Endodermal cell (in vitro differentiated cells): ENCODE data around the gene NFKBIA. TPM values are rescaled to one million over a fixed set of nuclear protein-coding genes. Genes with fewer than 3 reads are reported as not detected.
A peak's percentile ranks its signal among the peaks of the same experiment; 100 is the strongest.

ENCODE experiments used
- DNase-seq: peaks from one replicate; pipeline ENCODE4 v3.0.0-alpha.2; 2017
- H3K27ac ChIP-seq: 2 replicates; pipeline ENCODE4 v1.5.1; 2013; ENCODE audit warnings: mild to moderate bottlenecking, low read depth, low read length, moderate library complexity
- H3K27me3 ChIP-seq: 2 replicates; pipeline ENCODE4 v1.6.1; 2013; ENCODE audit warnings: mild to moderate bottlenecking, low read length, moderate library complexity; ENCODE audit not compliant: insufficient read depth, control insufficient read depth, poor library complexity, severe bottlenecking
- H3K36me3 ChIP-seq: 2 replicates; pipeline ENCODE4 v1.7.0; 2013; ENCODE audit warnings: mild to moderate bottlenecking, low read length, moderate library complexity; ENCODE audit not compliant: control insufficient read depth, insufficient read depth
- H3K4me1 ChIP-seq: one replicate; pipeline ENCODE4 v1.7.0; 2013; ENCODE audit warnings: low read length; ENCODE audit not compliant: control insufficient read depth, insufficient read depth
- H3K4me3 ChIP-seq: 2 replicates; pipeline ENCODE4 v1.5.1; 2013; ENCODE audit warnings: mild to moderate bottlenecking, low read length, moderate library complexity
- H3K9ac ChIP-seq: 2 replicates; pipeline ENCODE4 v1.6.1; 2013; ENCODE audit warnings: mild to moderate bottlenecking, low read length, moderate library complexity; ENCODE audit not compliant: poor library complexity, severe bottlenecking; ENCODE audit errors: extremely low read depth
- H3K9me3 ChIP-seq: 2 replicates; pipeline ENCODE4 v1.6.1; 2013; ENCODE audit warnings: mild to moderate bottlenecking, low read length, moderate library complexity; ENCODE audit not compliant: control insufficient read depth
- H3K27ac Mint-ChIP-seq: 2 replicates; pipeline ENCODE4 v1.8.0; 2020; ENCODE audit warnings: mixed read lengths
- H3K27me3 Mint-ChIP-seq: 2 replicates; pipeline ENCODE4 v1.8.0; 2021; ENCODE audit warnings: mild to moderate bottlenecking, mixed read lengths; ENCODE audit not compliant: insufficient read depth
- H3K36me3 Mint-ChIP-seq: 2 replicates; pipeline ENCODE4 v1.8.0; 2020; ENCODE audit warnings: low read depth, mixed read lengths
- H3K4me1 Mint-ChIP-seq: 2 replicates; pipeline ENCODE4 v1.8.0; 2020; ENCODE audit warnings: mixed read lengths
- H3K4me3 Mint-ChIP-seq: 2 replicates; pipeline ENCODE4 v1.8.0; 2020; ENCODE audit warnings: mild to moderate bottlenecking, moderate library complexity, mixed read lengths
- H3K9me3 Mint-ChIP-seq: 2 replicates; pipeline ENCODE4 v1.8.0; 2020; ENCODE audit warnings: mild to moderate bottlenecking, mixed read lengths
- WGBS, 2 experiments: methylation state at CpG; one replicate each; pipeline versions ENCODE4 v1.1.5 to v1.1.7; 2013; ENCODE audit warnings: missing lambda C conversion rate in 2 of 2, mixed read lengths in 1 of 2; ENCODE audit not compliant: insufficient coverage in 1 of 2, insufficient read length in 1 of 2; 5-methylcytosine and 5-hydroxymethylcytosine counted together
- total RNA-seq, 2 donors: library from RNA; stranded (reverse); fragmentation: NEBNext Ultra II Directional in 1 of 2; extraction: Animal tissue kit (Norgen Biotek cat#: 25700) in 1 of 2; gene quantifications; 2 replicates in 1 of 2; 3 replicates in 1 of 2; pipeline ENCODE4 v1.2.1, GENCODE V29; 2021
- TF ChIP-seq, protein P1 (sequence below): fragments of 200-600 bp; sonication (generic); conservative IDR thresholded peaks from 2 replicates; pipeline ENCODE4 v1.5.0; 2021; ENCODE audit warnings: antibody characterized with exemption, mild to moderate bottlenecking

The NFKBIA gene
- total RNA-seq, 2 donors from 2014 or later = 148 to 188 TPM

DNA sequence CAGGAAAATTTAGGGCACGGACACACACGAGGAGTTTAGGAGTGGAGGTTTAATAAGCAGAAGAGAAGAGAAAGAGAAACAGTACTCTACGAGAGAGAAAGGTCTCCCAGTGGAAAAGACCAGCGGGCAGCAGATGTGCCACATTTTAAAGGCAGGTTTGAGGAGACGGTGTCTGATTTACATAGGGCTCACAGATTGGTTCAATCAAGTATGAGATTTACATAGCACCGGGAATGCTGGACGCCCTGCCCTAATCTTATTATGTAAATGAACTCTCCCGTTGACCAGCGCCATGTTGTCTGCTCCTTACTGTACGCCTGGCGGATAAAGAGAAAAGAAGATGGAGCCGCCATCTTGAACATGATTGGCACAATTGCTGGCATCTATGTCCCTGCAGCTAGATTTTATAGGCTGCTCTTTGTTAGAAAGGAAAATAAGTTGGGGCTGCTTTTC, 17.9 kb downstream of the NFKBIA start:
- H3K9me3 ChIP-seq = no peaks in the 10 kb centered on the region
- H3K27ac Mint-ChIP-seq = peak overlapping the region; percentile 22
- H3K27ac ChIP-seq = peak overlapping the region; percentile 37
- peaks cover 6% of the 10 kb centered on the region for H3K4me1 ChIP-seq
- no peak overlapping the region for H3K4me3 ChIP-seq
- no peaks in the 10 kb centered on the region for H3K27me3 Mint-ChIP-seq
- TF ChIP-seq, protein P1, sequence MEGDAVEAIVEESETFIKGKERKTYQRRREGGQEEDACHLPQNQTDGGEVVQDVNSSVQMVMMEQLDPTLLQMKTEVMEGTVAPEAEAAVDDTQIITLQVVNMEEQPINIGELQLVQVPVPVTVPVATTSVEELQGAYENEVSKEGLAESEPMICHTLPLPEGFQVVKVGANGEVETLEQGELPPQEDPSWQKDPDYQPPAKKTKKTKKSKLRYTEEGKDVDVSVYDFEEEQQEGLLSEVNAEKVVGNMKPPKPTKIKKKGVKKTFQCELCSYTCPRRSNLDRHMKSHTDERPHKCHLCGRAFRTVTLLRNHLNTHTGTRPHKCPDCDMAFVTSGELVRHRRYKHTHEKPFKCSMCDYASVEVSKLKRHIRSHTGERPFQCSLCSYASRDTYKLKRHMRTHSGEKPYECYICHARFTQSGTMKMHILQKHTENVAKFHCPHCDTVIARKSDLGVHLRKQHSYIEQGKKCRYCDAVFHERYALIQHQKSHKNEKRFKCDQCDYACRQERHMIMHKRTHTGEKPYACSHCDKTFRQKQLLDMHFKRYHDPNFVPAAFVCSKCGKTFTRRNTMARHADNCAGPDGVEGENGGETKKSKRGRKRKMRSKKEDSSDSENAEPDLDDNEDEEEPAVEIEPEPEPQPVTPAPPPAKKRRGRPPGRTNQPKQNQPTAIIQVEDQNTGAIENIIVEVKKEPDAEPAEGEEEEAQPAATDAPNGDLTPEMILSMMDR = no peak
- H3K36me3 Mint-ChIP-seq = no peaks in the 10 kb centered on the region
- H3K36me3 ChIP-seq = no peaks in the 10 kb centered on the region
- no peaks in the 10 kb centered on the region for H3K27me3 ChIP-seq
- 85 to 87% methylated on average over 12 of the region's 12 CpGs for WGBS, 2 experiments
- H3K4me1 Mint-ChIP-seq = peaks cover 14% of the 10 kb centered on the region
- H3K9me3 Mint-ChIP-seq = no peaks in the 10 kb centered on the region
- DNase-seq = peak; percentile 62
- H3K4me3 Mint-ChIP-seq = no peak overlapping the region
- no peak overlapping the region for H3K9ac ChIP-seq

DNA sequence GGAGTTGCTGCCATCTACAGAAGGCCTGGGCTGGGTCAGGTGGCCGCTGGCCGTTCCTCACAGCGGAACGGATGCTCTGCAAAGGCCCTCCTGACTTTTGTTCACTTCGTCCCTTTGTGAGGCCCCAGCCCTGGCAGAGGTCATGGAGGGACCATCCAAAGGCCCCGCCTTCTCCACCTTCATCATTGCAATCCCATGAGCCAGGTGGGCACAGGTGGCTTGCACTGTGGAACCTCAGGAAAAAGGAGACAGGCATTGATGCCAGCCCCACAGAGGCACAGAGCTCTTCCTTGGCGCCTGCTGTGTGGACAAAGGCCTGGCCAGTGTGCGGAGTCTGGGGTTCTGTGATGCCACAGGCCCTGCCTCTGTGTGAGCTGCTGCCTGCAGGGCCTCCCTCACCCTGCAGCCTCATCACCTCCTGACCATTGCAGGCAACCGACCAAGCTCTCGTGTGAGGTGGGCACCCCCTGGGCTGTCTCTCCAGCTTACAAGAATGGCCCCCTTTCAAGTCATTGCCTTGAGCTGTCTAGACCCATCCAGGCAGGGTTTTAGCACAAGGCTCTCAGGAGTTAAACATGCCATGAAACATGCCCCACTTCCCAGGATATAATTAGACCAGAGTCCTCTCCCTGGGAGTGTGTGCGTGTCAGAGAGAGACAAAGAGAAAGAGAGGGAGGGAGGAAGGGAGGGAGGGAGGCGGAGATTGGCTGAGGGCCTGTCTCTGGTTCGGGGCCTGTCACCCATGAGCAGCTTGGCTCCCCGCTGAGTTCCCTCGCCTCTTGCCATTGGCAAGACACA, 19.3 kb downstream of the NFKBIA start:
- DNase-seq = peak; percentile 71

DNA sequence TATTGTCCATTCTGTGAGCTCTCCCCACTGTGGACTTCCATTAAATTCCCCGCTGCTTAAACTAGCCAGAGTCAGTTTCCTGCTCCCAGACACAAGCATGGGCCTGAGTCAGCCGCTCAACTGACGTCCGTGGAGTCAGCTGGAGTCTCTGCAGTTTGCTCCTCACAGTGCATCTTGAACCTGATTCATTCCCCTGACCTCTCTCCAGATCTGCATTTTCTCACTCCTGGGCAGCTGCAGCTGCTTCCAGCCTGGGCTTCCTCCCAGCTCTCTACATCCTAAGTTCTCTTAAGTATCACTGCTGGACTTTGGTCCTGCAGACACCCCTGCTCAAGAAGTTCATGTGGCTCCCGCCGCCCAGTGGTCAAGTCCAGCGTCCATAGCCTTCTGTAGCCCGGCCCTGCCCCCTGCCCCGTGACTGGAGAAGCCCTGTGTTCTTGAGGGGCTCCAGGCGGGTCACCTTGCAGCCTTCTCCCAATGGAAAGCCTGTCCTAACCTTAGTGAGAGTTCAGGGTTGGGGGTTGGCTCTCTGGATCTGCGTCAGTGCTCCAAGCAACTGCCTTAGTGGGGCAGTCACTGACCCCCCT, 20.0 kb downstream of the NFKBIA start:
- no peaks in the 10 kb centered on the region for H3K36me3 ChIP-seq
- H3K9me3 Mint-ChIP-seq = no peaks in the 10 kb centered on the region
- peaks cover 6% of the 10 kb centered on the region for H3K4me1 ChIP-seq
- H3K4me3 ChIP-seq = no peak overlapping the region
- no peak overlapping the region for H3K9ac ChIP-seq
- H3K27me3 Mint-ChIP-seq = no peaks in the 10 kb centered on the region
- no peak overlapping the region for H3K27ac ChIP-seq
- no peaks in the 10 kb centered on the region for H3K27me3 ChIP-seq
- H3K4me3 Mint-ChIP-seq = no peak overlapping the region
- peak overlapping the region; percentile 11 for H3K27ac Mint-ChIP-seq
- TF ChIP-seq, protein P1 = peak; percentile 49
- H3K36me3 Mint-ChIP-seq = no peaks in the 10 kb centered on the region
- no peak for DNase-seq
- H3K9me3 ChIP-seq = no peaks in the 10 kb centered on the region
- H3K4me1 Mint-ChIP-seq = peaks cover 14% of the 10 kb centered on the region
- WGBS, 2 experiments = 91 to 92% methylated on average over 6 to 11 of the region's 11 CpGs

More for the DNA sequence above, 19.3 kb downstream of the NFKBIA start:
- Histone ChIP-seq H3K36me3 (no peaks in the 10 kb centered on the region), H3K9me3 (no peaks in the 10 kb centered on the region), H3K4me1 (peaks cover 6% of the 10 kb centered on the region), H3K9ac (no peak overlapping the region), H3K27ac (peak overlapping the region; percentile 60), H3K4me3 (no peak overlapping the region), H3K27me3 (no peaks in the 10 kb centered on the region)
- 88 to 91% methylated on average over 9 to 15 of the region's 15 CpGs for WGBS, 2 experiments
- H3K27ac Mint-ChIP-seq = no peak overlapping the region
- H3K4me3 Mint-ChIP-seq = no peak overlapping the region
- H3K36me3 Mint-ChIP-seq = no peaks in the 10 kb centered on the region
- no peaks in the 10 kb centered on the region for H3K27me3 Mint-ChIP-seq
- peaks cover 14% of the 10 kb centered on the region for H3K4me1 Mint-ChIP-seq
- TF ChIP-seq, protein P1 = no peak
- no peaks in the 10 kb centered on the region for H3K9me3 Mint-ChIP-seq
